GM13977 (cell line): ENCODE data around the gene RAB44.
"Not testable (repeated sequence)": the region's sequence is repeated elsewhere in the genome, so short reads cannot be mapped to it uniquely, and the experiment has no call there.

Source experiments
- DNase-seq: peaks from one replicate; pipeline ENCODE4 v3.0.0; 2012; ENCODE audit warnings: low spot score
- CTCF ChIP-seq: IDR thresholded peaks from 2 replicates; pipeline ENCODE4 v1.5.1; 2012; ENCODE audit warnings: mild to moderate bottlenecking, control low read depth; ENCODE audit not compliant: insufficient read depth; ENCODE audit errors: extremely low read depth, missing control alignments
- in situ Hi-C: fragments of 300-500 bp; cut with MboI; formaldehyde crosslinking; loops from one replicate; pipeline ENCODE4 v1.12.0; 2022; ENCODE audit warnings: low sequenced_read_pairs, low pct_unique_long_range_greater_than_20kb, mixed read lengths, inconsistent platforms; ENCODE audit not compliant: unreplicated experiment

RAB44 gene

GRCh38 chr6:36697481-36697903 lies at the start of gene RAB44:
Gene RAB44, plus strand, starts transcription at chr6:36697826. Its CDS starts 6,410 bp downstream, at chr6:36704236.
- DNase-seq, result no peak
- in situ Hi-C loops, result no loop called here
- no peak for TF ChIP-seq CTCF

DNA sequence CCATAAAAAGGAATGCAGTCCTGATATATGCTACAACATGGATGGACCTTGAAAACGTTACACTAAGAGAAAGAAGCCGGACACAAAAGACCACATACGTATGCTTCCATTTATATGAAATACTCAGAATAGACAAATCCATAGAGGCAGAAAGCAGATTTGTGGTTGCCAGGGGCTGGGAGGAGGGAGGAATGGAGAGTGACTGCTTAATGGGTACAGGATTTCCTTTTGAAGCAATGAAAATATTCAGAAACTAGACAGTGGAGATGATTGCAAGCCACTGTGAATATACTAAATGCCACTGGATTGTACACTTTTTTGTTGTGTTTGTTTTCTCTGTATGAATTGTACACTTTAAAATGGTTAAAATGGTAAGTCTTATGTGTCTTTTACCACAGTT lies 48.5 kb upstream of the RAB44 start:
- in situ Hi-C loops, result no loop called here
- DNase-seq, result no peak
- TF ChIP-seq CTCF, result no peak

GRCh38 chr6:36649701-36650484 lies 47.7 kb upstream of the RAB44 start:
- no peak for TF ChIP-seq CTCF
- in situ Hi-C loops, result no loop called here
- no peak for DNase-seq

- in situ Hi-C loops, result no loop called here
- TF ChIP-seq CTCF, result no peak
- peak; percentile 68 for DNase-seq
These were observed 46.7 kb upstream of the RAB44 start for GRCh38 chr6:36650848-36651478.

GRCh38 chr6:36651659-36652379 lies 45.8 kb upstream of the RAB44 start:
- no peak for DNase-seq
- no peak for TF ChIP-seq CTCF
- in situ Hi-C loops, result no loop called here

- DNase-seq, in situ Hi-C loops: not testable (repeated sequence)
These were observed 43.2 kb upstream of the RAB44 start for GRCh38 chr6:36654469-36654868.
